ENCODE data around the gene WWOX. TPM values are rescaled to one million over a fixed set of nuclear protein-coding genes. Genes with fewer than 3 reads are reported as not detected.

WWOX gene
- total RNA-seq, 1 experiment from 2014 or later, result 28.3 TPM

GRCh38 chr16:79185711-79186110, 1086.3 kb downstream of the WWOX start:
- Histone ChIP-seq H3K9ac (ENCODE audit: low read length) (no peak overlapping the region), H3K4me2 (ENCODE audit: low read length) (no peak overlapping the region), H3K9me3 (ENCODE audit: low read length) (no peaks in the 10 kb centered on the region), H3K9me2 (replicated peaks; ENCODE audit: low read length) (no peaks in the 10 kb centered on the region), H2AFZ (ENCODE audit: low read length) (no peak overlapping the region), H3K4me3 (ENCODE audit: low read length) (no peak overlapping the region), H3K36me3 (ENCODE audit: low read depth, low read length) (no peaks in the 10 kb centered on the region), H3K79me2 (ENCODE audit: low read length) (no peaks in the 10 kb centered on the region), H3K27me3 (ENCODE audit: low read length) (no peaks in the 10 kb centered on the region), H3K4me1 (ENCODE audit: insufficient read depth, low read length) (no peaks in the 10 kb centered on the region), H3F3A (ENCODE audit: low read length, unreplicated experiment) (no peaks in the 10 kb centered on the region), H3K27ac (ENCODE audit: low read length) (no peak overlapping the region), H4K20me1 (ENCODE audit: low read length) (no peaks in the 10 kb centered on the region)
- POLR2A ChIA-PET (ENCODE audit: unreplicated experiment), result no interaction called here
- BruUV-seq (replicated peaks), result no TSS peak
- ATAC-seq, result no peak
- intact Hi-C loops (cut with micrococcal nuclease), result no loop called here
- TF ChIP-seq EZH2phosphoT487 (IDR thresholded peaks at IDR 0.05; ENCODE audit: borderline replicate concordance, low read length) (no peak), CTCF (conservative IDR thresholded peaks at IDR 0.05; ENCODE audit: low read depth, low read length) (no peak), EZH2 (IDR thresholded peaks at IDR 0.05; ENCODE audit: low read length, unreplicated experiment) (no peak)
- DNase-seq, result no peak
- CTCF ChIA-PET, result no interaction called here

GRCh38 chr16:79186196-79186595, 1086.7 kb downstream of the WWOX start:
- no peaks in the 10 kb centered on the region for H3K27me3 ChIP-seq (ENCODE audit: low read length)
- no TSS peak for BruUV-seq (replicated peaks)
- H3K9ac ChIP-seq (ENCODE audit: low read length), result no peak overlapping the region
- H3K4me1 ChIP-seq (ENCODE audit: insufficient read depth, low read length), result no peaks in the 10 kb centered on the region
- no peaks in the 10 kb centered on the region for H3K9me2 ChIP-seq (replicated peaks; ENCODE audit: low read length)
- H3K79me2 ChIP-seq (ENCODE audit: low read length), result no peaks in the 10 kb centered on the region
- CTCF ChIA-PET, result no interaction called here
- POLR2A ChIA-PET (ENCODE audit: unreplicated experiment), result no interaction called here
- no peaks in the 10 kb centered on the region for H3K36me3 ChIP-seq (ENCODE audit: low read depth, low read length)
- TF ChIP-seq CTCF (conservative IDR thresholded peaks at IDR 0.05; ENCODE audit: low read depth, low read length) (no peak), EZH2 (IDR thresholded peaks at IDR 0.05; ENCODE audit: low read length, unreplicated experiment) (no peak), EZH2phosphoT487 (IDR thresholded peaks at IDR 0.05; ENCODE audit: borderline replicate concordance, low read length) (no peak)
- no peak overlapping the region for H3K4me2 ChIP-seq (ENCODE audit: low read length)
- no peak for DNase-seq
- H3K4me3 ChIP-seq (ENCODE audit: low read length), result no peak overlapping the region
- H3F3A ChIP-seq (ENCODE audit: low read length, unreplicated experiment), result no peaks in the 10 kb centered on the region
- no peaks in the 10 kb centered on the region for H4K20me1 ChIP-seq (ENCODE audit: low read length)
- no peaks in the 10 kb centered on the region for H3K9me3 ChIP-seq (ENCODE audit: low read length)
- no peak for ATAC-seq
- no peak overlapping the region for H3K27ac ChIP-seq (ENCODE audit: low read length)
- intact Hi-C loops (cut with micrococcal nuclease), result no loop called here
- no peak overlapping the region for H2AFZ ChIP-seq (ENCODE audit: low read length)

- H3K4me2 ChIP-seq (ENCODE audit: low read length), result no peak overlapping the region
- no peaks in the 10 kb centered on the region for H3K9me2 ChIP-seq (replicated peaks; ENCODE audit: low read length)
- H2AFZ ChIP-seq (ENCODE audit: low read length), result no peak overlapping the region
- intact Hi-C loops (cut with micrococcal nuclease), result no loop called here
- ChIA-PET CTCF (no interaction called here), POLR2A (ENCODE audit: unreplicated experiment) (no interaction called here)
- no peak overlapping the region for H3K27ac ChIP-seq (ENCODE audit: low read length)
- BruUV-seq (replicated peaks), result no TSS peak
- no peak overlapping the region for H3K9ac ChIP-seq (ENCODE audit: low read length)
- H3K4me3 ChIP-seq (ENCODE audit: low read length), result no peak overlapping the region
- H3K36me3 ChIP-seq (ENCODE audit: low read depth, low read length), result no peaks in the 10 kb centered on the region
- H3K4me1 ChIP-seq (ENCODE audit: insufficient read depth, low read length), result no peaks in the 10 kb centered on the region
- H3K79me2 ChIP-seq (ENCODE audit: low read length), result no peaks in the 10 kb centered on the region
- H3K27me3 ChIP-seq (ENCODE audit: low read length), result no peaks in the 10 kb centered on the region
- no peaks in the 10 kb centered on the region for H3K9me3 ChIP-seq (ENCODE audit: low read length)
- TF ChIP-seq CTCF (conservative IDR thresholded peaks at IDR 0.05; ENCODE audit: low read depth, low read length) (no peak), EZH2 (IDR thresholded peaks at IDR 0.05; ENCODE audit: low read length, unreplicated experiment) (no peak), EZH2phosphoT487 (IDR thresholded peaks at IDR 0.05; ENCODE audit: borderline replicate concordance, low read length) (no peak)
- ATAC-seq, result no peak
- no peaks in the 10 kb centered on the region for H3F3A ChIP-seq (ENCODE audit: low read length, unreplicated experiment)
- DNase-seq, result no peak
- no peaks in the 10 kb centered on the region for H4K20me1 ChIP-seq (ENCODE audit: low read length)
Observed at GRCh38 chr16:79188115-79188738, 1088.8 kb downstream of the WWOX start.
